NB4 (cell line): ENCODE data around the gene SH3GLB2.

Source experiments
- MYC ChIP-seq: IDR thresholded peaks from 2 replicates; pipeline ENCODE4 v1.6.1; 2011; ENCODE audit warnings: low read depth, low read length
- POLR2A ChIP-seq: IDR thresholded peaks from 2 replicates; pipeline ENCODE4 v1.6.1; 2011; ENCODE audit warnings: mild to moderate bottlenecking; ENCODE audit not compliant: insufficient read length; ENCODE audit errors: extremely low read depth
- TF ChIP-seq, protein P1 (sequence below): IDR thresholded peaks from one replicate; pipeline ENCODE4 v1.5.1; 2012; ENCODE audit warnings: low read depth, low read length
- TF ChIP-seq, protein P2 (sequence below): IDR thresholded peaks from 2 replicates; pipeline ENCODE4 v1.6.1; 2011; ENCODE audit warnings: low read depth, low read length

DNA sequence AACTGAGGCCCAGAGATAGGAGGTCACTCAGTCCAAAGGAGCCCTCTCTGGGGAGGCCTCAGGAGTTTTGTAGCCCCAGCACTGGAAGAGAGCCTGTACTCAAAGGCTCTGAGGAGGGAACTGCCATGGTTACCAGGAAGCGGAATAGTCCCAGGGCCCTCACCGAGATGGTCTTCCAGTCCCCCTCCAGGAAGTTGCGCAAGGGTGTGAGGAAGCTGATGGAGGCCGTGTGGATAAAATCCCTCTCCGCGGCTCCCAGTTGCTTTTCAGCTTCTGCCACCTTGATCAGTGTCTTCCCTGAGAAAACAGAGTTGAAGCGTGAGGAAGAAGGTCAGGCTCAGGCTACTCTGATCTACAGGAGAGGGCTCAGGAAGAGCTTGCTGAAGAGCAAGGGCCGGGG, 13.5 kb downstream of the SH3GLB2 start:
- TF ChIP-seq POLR2A = no peak
- TF ChIP-seq, protein P1, sequence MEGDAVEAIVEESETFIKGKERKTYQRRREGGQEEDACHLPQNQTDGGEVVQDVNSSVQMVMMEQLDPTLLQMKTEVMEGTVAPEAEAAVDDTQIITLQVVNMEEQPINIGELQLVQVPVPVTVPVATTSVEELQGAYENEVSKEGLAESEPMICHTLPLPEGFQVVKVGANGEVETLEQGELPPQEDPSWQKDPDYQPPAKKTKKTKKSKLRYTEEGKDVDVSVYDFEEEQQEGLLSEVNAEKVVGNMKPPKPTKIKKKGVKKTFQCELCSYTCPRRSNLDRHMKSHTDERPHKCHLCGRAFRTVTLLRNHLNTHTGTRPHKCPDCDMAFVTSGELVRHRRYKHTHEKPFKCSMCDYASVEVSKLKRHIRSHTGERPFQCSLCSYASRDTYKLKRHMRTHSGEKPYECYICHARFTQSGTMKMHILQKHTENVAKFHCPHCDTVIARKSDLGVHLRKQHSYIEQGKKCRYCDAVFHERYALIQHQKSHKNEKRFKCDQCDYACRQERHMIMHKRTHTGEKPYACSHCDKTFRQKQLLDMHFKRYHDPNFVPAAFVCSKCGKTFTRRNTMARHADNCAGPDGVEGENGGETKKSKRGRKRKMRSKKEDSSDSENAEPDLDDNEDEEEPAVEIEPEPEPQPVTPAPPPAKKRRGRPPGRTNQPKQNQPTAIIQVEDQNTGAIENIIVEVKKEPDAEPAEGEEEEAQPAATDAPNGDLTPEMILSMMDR = no peak
- no peak for TF ChIP-seq MYC
- TF ChIP-seq, protein P2, sequence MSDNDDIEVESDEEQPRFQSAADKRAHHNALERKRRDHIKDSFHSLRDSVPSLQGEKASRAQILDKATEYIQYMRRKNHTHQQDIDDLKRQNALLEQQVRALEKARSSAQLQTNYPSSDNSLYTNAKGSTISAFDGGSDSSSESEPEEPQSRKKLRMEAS = no peak
